Smooth muscle cell (in vitro differentiated cells): ENCODE data around the gene PIK3R6. TPM values are rescaled to one million over a fixed set of nuclear protein-coding genes. Genes with fewer than 3 reads are reported as not detected.

Experiments
- DNase-seq: peaks from one replicate; lab custom pipeline; 2025; ENCODE audit not compliant: unreplicated experiment; lab: John Stamatoyannopoulos, UW
- H2AFZ ChIP-seq: fragments of 200-600 bp; sonication (generic); 2 replicates; pipeline ENCODE4 v1.6.0; 2016; ENCODE audit warnings: antibody characterized with exemption, low read depth, mild to moderate bottlenecking
- H3F3A ChIP-seq: fragments of 200-600 bp; sonication (generic); 2 replicates; pipeline ENCODE4 v1.6.0; 2017; ENCODE audit warnings: antibody characterized with exemption, low read depth
- H3K27ac ChIP-seq: fragments of 200-600 bp; sonication (generic); 2 replicates; pipeline ENCODE4 v1.5.1; 2016; ENCODE audit warnings: low read depth, mild to moderate bottlenecking
- H3K27me3 ChIP-seq: fragments of 200-600 bp; sonication (generic); 2 replicates; pipeline ENCODE4 v1.6.1; 2016; ENCODE audit warnings: low read depth, mild to moderate bottlenecking
- H3K36me3 ChIP-seq: fragments of 200-600 bp; sonication (generic); 2 replicates; pipeline ENCODE4 v1.5.1; 2016; ENCODE audit warnings: low read depth
- H3K4me1 ChIP-seq: fragments of 200-600 bp; sonication (generic); 2 replicates; pipeline ENCODE4 v1.5.1; 2016; ENCODE audit warnings: low read depth
- H3K4me2 ChIP-seq: fragments of 200-600 bp; sonication (generic); 2 replicates; pipeline ENCODE4 v1.6.0; 2016; ENCODE audit warnings: mild to moderate bottlenecking
- H3K4me3 ChIP-seq: fragments of 200-600 bp; sonication (generic); 2 replicates; pipeline ENCODE4 v1.5.1; 2016; ENCODE audit warnings: mild to moderate bottlenecking
- H3K79me2 ChIP-seq: fragments of 200-600 bp; sonication (generic); 2 replicates; pipeline ENCODE4 v1.6.0; 2016; ENCODE audit warnings: low read depth, mild to moderate bottlenecking
- H3K9ac ChIP-seq: fragments of 200-600 bp; sonication (generic); 2 replicates; pipeline ENCODE4 v1.6.0; 2016; ENCODE audit warnings: low read depth
- H3K9me3 ChIP-seq: fragments of 200-600 bp; sonication (generic); replicated peaks from 2 replicates; pipeline ENCODE4 v1.5.1; 2016; ENCODE audit warnings: low read depth
- H4K20me1 ChIP-seq: fragments of 200-600 bp; sonication (generic); 2 replicates; pipeline ENCODE4 v1.6.0; 2016; ENCODE audit warnings: low read depth
- CTCF ChIP-seq: fragments of 200-600 bp; sonication (generic); IDR thresholded peaks from 2 replicates; pipeline ENCODE4 v1.5.1; 2017; ENCODE audit warnings: borderline replicate concordance, mild to moderate bottlenecking, antibody characterized with exemption; ENCODE audit not compliant: insufficient read depth, poor library complexity, severe bottlenecking
- WGBS: methylation state at CpG from one replicate; pipeline ENCODE4 v1.1.7; 2016; ENCODE audit warnings: low lambda C conversion rate; 5-methylcytosine and 5-hydroxymethylcytosine counted together
- polyA plus RNA-seq: library from polyadenylated mRNA; unstranded; fragments of >200 nt; fragmentation: Nextera tagmentation; extraction: Ambion mirVana; gene quantifications from 2 replicates; pipeline ENCODE4 v1.2.1, GENCODE V29; 2016
- total RNA-seq: library from RNA; depleted of rRNA; stranded (reverse); fragments of >200 nt; gene quantifications from 2 replicates; pipeline ENCODE4 v1.2.3, GENCODE V29; 2014

Gene PIK3R6
- total and polyA plus RNA-seq, 2 experiments from 2014 or later: not detected

- no peaks in the 10 kb centered on the region for H3K9me3 ChIP-seq
- no peak overlapping the region for H3K4me2 ChIP-seq
- no peak for DNase-seq
- H3K9ac ChIP-seq: no peak overlapping the region
- no peak overlapping the region for H2AFZ ChIP-seq
- H4K20me1 ChIP-seq: no peaks in the 10 kb centered on the region
- no peaks in the 10 kb centered on the region for H3K4me1 ChIP-seq
- no peak for TF ChIP-seq CTCF
- no peaks in the 10 kb centered on the region for H3K27me3 ChIP-seq
- H3K27ac ChIP-seq: no peak overlapping the region
- H3K36me3 ChIP-seq: no peaks in the 10 kb centered on the region
- H3K4me3 ChIP-seq: no peak overlapping the region
- 68% methylated on average over 14 of the region's 14 CpGs for WGBS
- H3K79me2 ChIP-seq: no peaks in the 10 kb centered on the region
- H3F3A ChIP-seq: no peaks in the 10 kb centered on the region
Observed at GRCh38 chr17:8835106-8835505, 32.4 kb downstream of the PIK3R6 start.

GRCh38 chr17:8832711-8833352, 34.6 kb downstream of the PIK3R6 start:
- H3K79me2 ChIP-seq: no peaks in the 10 kb centered on the region
- no peak overlapping the region for H3K27ac ChIP-seq
- H3K4me2 ChIP-seq: no peak overlapping the region
- WGBS: 45% methylated on average over 32 of the region's 33 CpGs
- H3K36me3 ChIP-seq: no peaks in the 10 kb centered on the region
- no peak overlapping the region for H3K4me3 ChIP-seq
- no peaks in the 10 kb centered on the region for H3K4me1 ChIP-seq
- H3K27me3 ChIP-seq: no peaks in the 10 kb centered on the region
- no peaks in the 10 kb centered on the region for H3K9me3 ChIP-seq
- no peak overlapping the region for H3K9ac ChIP-seq
- no peak overlapping the region for H2AFZ ChIP-seq
- H3F3A ChIP-seq: no peaks in the 10 kb centered on the region
- no peak for DNase-seq
- TF ChIP-seq CTCF: peak; percentile 52
- no peaks in the 10 kb centered on the region for H4K20me1 ChIP-seq

- Histone ChIP-seq H2AFZ (no peak overlapping the region), H3K9me3 (no peaks in the 10 kb centered on the region), H3K27me3 (no peaks in the 10 kb centered on the region), H3K4me1 (no peaks in the 10 kb centered on the region), H4K20me1 (no peaks in the 10 kb centered on the region), H3K9ac (no peak overlapping the region), H3K4me2 (no peak overlapping the region), H3K4me3 (no peak overlapping the region), H3K79me2 (no peaks in the 10 kb centered on the region), H3F3A (no peaks in the 10 kb centered on the region), H3K27ac (no peak overlapping the region), H3K36me3 (no peaks in the 10 kb centered on the region)
- no peak for DNase-seq
- no peak for TF ChIP-seq CTCF
- 93% methylated on average over 7 of the region's 7 CpGs for WGBS
Observed at GRCh38 chr17:8831234-8831849, 36.1 kb downstream of the PIK3R6 start.

GRCh38 chr17:8830141-8830540, 37.3 kb downstream of the PIK3R6 start:
- DNase-seq: no peak

More at GRCh38 chr17:8830141-8830540, 37.3 kb downstream of the PIK3R6 start:
- no peaks in the 10 kb centered on the region for H3K36me3 ChIP-seq
- no peaks in the 10 kb centered on the region for H3F3A ChIP-seq
- no peaks in the 10 kb centered on the region for H3K27me3 ChIP-seq
- H3K9me3 ChIP-seq: no peaks in the 10 kb centered on the region
- TF ChIP-seq CTCF: no peak
- H3K9ac ChIP-seq: no peak overlapping the region
- H3K4me1 ChIP-seq: no peaks in the 10 kb centered on the region
- no peaks in the 10 kb centered on the region for H3K79me2 ChIP-seq
- no peak overlapping the region for H3K4me3 ChIP-seq
- 92% methylated on average over 10 of the region's 10 CpGs for WGBS
- no peak overlapping the region for H3K4me2 ChIP-seq
- H2AFZ ChIP-seq: no peak overlapping the region
- no peak overlapping the region for H3K27ac ChIP-seq
- no peaks in the 10 kb centered on the region for H4K20me1 ChIP-seq
